GM21529 (cell line): Measurements from ENCODE around the gene SEMA3D.

Experiments
- ATAC-seq: cut with Tn5 transposase; IDR thresholded peaks from one replicate; pipeline ENCODE4 v1.9.1; 2021; ENCODE audit not compliant: unreplicated experiment

Gene SEMA3D

DNA sequence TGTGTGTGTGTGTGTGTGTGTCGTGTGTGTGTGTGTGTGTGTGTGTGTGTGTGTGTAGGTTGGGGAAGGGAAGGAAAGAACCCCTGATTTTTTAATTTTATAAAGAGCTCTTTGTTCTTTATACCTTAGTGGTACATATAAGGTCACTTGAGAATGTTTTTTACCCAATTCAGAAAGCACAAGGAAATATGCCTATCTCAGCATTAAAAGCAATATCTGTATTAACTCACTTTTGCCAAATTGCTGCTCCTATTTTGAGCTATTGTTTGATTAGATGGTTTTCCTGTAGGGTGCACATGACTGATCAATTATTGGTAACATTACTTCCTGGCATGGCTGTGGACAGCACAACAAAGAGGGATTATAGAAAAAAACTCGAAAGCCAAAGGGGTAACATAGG lies 60.5 kb downstream of the SEMA3D start:
- no peak for ATAC-seq

DNA sequence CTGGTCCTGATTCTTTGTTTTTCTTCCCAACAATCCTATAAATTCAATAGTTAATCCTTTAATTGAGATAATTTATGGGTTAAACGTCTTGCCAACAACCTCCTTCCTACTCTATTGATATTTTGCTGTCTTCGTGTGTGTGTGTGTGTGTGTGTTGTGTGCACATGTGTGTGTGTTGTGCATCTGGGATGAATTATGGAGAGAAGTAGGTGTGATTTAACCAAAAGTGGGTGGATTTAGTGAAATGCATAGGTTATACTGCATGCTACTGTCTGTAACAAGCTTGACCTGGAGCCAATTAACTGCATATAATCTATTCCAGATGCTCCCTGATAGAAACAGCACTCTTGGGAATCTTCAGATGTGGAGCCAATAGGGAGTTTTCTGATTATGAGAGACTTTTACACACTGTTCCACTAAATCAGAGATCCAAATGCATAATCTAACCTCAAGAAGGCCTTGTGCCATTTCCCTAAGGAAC lies 61.2 kb downstream of the SEMA3D start:
- ATAC-seq = no peak

DNA sequence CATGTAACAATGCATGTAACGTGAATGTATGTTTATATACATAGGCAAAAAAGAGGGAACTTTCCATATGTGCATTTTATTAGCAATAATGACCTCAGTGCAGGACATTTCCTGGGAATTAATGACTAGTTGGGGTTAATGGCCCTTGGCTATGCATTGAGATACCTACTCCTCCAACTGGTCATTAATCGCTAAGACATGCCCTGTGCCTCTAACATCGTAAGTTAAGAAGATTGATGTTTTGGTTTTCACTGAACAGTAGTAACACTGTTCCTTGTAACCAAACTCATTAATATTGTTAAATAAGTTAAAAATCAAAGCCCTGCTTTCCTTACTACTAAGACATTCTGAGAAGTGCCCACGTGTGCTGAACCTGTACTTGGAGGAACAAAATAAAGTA lies 61.7 kb downstream of the SEMA3D start:
- ATAC-seq = no peak

DNA sequence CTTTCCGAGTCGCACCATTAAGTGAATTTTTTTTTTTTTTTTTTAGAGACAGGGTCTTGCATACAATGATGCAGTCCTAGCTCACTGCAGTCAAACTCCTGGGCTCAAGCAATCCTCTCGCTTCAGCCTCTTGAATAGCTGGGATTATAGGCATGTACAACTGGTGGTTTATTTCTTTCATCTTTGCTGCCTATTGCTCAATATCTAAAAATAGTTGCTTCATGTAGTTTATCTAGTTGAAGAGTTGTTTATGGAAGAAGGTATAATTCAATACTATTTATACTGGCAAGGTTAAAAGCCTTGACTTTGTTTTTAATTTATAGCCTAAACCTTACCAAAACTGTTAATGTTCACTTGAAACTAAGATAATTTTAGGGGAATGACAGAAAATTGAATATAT lies 66.9 kb downstream of the SEMA3D start:
- ATAC-seq = no peak

DNA sequence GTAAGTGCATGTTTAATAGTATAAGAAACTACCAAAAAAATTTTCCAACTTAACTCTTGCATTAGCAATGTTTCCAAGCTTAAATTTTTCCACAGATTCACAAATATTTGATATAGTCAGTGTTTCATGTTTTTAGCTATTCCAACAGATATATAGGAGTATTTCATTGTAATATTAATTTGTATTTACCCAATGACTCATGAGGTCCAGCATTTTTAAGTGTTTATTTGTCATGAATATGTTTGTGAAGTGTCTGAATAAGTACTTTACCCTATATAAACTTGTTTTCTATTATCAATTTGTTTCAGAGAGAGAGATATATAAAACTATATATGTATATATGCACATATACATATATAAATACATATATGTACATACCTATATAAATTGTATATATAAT lies 71.0 kb downstream of the SEMA3D start:
- no peak for ATAC-seq

DNA sequence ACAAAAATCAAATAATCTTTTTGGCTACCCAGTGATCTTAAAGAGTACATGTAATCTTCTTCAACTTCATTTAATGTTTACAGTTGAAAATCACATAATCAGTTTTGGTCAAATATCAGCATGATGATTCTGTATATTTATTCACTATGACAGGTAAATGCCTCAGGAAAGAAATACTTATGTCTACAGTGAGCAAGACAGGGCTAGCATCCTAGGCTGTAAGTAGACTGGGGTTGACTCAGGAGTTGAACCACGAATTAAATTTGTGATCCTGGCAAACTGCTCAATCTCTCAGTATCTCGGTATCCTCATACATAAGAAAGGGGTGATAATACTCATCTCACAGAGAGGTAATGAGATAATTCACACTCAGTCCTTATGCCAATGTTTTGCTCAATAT lies 71.8 kb downstream of the SEMA3D start:
- no peak for ATAC-seq

DNA sequence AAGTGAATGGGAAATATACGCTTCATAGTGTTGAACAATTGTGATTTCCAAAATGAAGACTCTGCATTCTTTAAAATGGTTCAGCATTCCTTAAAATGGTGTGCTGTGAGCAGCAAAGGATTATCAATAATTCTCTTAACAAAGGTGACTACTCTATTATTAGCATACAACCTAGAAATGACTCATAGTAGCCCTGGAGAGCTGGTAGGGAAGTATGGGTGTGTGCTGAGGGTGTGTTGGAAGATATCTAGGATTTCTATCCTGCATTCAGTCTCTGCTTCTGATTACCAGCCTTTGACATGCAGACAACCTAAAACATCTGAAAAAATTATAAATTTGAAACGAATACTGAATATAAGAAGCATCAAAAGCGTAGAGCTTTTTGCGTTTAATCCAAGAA lies 72.5 kb downstream of the SEMA3D start:
- no peak for ATAC-seq

DNA sequence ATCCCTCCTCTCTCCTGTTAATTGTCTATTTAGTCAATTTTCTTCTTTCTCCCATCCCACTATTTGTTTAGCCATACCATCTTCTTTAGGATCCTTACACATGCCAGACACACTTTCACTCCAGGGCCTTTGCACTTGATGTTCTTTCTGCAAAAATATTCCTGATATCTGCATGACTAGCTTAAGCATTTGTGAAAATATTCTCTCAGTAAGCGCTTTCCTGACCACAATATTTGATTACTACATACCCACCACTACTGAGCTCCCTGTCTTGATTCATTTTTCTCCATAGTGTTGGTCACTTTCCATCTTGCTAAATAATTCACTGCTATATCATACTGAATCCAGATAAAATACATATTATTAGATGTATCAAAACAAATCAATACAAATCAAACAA lies 75.1 kb downstream of the SEMA3D start:
- no peak for ATAC-seq

DNA sequence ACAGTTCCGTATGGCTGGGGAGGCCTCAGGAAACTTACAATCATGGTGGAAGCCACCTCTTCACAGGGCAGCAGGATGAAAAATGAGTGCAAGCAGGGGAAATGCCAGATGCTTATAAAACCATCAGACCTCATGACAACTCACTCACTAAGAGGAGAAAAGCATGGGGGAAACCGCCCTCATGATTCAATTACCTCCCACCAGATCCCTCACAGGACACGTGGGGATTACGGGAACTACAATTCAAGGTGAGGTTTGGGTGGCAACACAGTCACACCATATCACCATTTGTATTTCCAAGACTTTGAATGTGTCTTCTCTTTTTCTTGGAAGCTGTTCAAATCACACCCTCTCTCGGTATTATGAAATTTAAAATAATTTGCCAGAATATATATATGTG lies 80.1 kb downstream of the SEMA3D start:
- no peak for ATAC-seq

DNA sequence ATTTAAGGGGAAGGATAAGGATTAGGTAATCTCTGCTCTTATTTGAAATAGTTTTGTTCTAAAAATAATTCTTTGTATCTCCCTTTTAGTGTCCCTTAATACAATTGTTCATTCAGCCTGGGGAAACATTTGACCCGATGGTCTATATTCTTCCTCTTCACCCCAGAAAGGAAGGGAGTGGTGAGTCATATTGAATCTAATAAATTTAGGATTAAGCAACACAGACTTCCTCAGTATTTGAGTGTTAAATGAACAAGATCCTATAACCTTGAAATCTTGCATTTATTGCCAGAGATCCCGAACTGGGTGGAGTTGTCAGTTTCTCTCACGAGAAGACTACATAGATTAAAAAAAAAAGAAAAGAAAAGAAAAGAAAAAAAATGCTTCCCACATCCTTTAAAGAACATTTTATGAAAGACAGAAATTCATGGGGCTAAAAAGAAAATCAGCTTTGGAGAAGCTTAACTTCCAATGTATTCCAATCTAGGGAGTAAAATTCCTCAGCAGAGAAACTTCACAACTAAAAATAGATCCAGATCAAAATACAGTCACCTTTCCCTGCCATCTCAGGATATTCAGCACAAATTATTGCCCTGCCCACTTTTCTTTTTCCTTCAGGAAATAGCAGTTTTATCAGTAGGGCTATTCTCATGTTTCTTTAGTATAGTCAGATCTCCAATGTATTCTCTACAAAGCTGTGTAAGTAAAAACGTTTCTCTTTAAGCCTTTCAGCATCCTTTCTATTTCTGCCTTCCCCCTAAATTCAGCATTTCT lies 82.2 kb downstream of the SEMA3D start:
- ATAC-seq = no peak

DNA sequence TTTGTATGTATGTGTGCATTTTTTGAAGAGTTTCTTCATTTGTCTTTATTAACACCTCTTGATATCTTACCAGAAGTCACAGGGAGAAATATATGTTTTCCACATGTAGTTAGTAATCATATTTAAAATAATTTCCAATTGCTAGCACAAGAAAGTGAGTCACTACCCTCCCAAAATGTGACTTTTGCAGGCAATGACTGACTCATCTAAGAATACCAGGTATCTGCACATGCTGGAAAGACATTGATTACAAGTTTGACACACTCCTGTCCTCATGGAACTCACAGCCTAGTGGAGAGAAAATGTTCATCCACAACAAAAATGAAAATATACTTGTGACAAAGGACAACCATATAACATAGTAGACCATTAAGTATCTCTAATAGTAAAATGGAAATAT lies 82.9 kb downstream of the SEMA3D start:
- ATAC-seq = no peak

DNA sequence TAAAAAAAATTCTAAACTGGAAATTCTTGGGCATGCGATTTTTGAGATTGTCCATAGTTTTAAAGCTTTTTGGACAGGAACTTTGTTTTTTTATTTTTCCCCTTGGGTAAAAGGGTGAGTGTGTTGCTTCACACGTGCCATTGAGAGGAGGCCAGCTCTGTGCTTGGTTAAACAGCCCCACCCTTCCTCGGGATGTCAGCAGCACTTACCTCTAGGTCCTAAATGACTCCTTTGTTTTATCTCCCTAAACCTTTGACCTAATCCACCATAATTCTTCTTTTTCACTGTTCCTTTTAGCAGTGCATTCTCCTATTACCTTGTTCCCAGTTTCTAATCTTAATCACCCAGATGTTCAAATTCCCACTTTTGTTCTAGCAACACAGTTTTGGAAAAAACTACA lies 83.5 kb downstream of the SEMA3D start:
- ATAC-seq = no peak

DNA sequence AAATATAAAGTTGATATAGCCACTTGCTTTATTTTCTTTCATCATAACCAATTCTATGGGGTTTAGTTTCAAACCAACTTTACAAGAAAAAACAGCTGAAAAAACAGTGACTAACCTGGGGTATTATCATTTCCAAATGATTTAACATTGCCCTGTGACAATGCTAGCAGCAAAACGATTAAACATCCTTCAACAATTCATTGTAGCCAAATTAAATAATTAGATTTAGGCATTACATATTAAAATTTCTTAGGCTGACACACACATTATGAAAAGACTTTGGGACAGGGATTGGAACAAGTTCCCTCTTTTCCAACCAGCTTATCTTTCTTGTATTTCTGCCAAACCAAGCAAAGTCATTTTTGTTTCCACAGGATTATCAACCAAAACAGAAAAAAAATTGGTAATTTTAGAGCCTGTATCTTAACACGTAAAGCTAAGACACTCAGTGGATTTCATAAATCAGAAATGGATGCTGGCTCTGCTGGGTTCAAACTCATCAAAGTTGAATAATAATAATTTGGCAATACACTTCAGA lies 84.0 kb downstream of the SEMA3D start:
- ATAC-seq = no peak

DNA sequence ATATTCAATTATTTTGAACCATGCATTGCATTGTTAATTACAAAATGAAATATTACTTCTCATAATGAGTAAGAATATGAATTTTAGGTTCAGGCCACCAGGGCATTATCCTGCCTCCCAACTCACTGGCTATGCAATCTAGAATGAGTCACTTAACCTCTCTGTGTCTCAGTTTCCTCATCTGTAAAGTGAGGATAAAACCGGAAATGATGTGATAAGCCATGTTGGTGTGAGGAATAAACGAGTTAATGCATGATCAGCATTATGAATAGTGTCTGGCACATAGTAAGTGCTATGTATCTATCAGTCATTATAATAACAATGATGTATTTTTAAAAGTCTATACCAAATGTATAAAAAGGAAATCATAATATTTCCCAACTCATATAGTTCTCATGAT lies 85.5 kb downstream of the SEMA3D start:
- no peak for ATAC-seq

DNA sequence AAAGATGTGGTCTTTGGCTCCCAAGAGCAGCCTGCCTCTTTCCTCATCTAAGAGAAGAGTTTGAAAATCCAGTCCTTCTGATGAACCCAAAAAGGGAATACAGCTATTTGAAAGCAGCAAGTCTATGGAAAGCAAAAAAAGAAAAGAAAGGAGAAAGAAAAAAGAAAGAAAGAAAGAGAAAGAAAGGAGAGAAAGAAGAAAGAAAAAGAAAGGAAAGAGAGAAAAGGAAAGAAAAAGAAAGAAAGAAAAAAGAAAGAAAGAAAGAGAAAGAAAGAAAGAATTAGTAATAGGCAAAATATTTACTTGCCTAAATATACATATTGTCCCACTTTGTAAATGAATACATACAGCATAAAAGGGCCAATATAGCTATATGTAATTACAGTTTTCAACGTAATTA lies 89.0 kb downstream of the SEMA3D start:
- ATAC-seq = no peak

DNA sequence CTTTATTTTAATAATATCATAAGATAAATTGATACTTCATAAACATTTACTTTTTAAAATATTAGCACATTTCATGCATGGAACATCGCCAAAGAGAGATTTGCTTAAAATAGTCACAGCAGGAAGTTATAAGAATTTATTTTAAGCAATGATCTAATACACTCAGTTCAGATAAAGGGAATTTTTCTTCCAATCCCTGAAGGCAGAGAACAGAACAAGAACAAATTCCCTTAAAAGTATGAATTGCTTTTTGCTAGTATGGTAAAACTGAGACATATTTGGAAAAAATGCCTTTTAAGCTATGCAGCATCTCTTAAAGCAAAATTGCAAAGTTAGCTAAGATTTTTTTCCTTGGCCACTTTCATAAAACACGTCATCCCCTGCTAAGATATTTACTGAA lies 91.0 kb downstream of the SEMA3D start:
- ATAC-seq = no peak

DNA sequence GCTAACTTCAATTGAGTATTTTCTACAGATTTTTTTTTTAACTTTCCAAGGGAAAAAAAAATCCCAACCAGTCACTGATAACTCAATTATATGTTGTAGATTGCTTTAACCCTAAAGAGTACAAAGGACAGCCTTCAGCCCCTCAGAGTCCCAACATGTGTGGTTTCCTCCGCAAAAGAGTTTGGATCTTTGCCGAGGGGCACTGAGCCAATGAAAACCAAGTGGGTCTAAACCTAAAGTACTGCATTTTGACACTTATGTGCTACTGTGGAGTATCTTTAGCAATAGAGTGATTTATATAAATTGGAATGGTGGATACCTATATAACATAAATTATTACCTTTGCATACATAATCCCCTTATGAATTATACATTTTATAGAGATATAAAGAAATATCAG lies 91.5 kb downstream of the SEMA3D start:
- no peak for ATAC-seq

DNA sequence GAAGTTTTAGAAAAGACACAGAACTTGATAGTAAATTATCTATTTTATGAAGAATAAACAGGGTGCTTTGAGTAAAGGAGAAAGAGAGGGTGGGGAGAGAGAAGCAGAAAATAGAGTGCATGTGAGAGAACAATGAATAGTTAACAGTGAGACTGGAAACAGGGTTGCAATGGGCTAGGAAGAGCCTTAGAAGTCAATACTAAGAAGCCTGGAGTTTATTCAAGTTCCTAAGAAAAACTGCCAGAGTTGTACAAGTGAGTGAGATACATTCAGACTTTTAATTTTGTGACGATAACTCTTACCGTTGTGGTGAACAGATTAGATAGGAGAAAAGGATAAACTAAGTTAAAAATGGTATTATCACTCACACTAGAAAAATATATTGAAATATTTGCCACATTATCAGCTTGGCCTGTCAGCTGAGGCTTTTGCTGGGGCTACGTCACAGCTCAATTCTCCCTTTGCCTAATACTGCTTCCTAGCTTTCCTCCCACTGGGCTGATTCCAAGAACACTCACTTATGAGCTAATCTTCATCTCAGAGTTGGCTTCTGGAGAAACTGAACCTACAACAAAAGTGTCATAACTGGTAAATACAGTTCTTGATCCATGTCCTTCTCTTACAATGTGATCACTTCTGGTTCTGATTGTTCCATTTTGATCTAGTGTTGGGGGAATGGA lies 92.7 kb downstream of the SEMA3D start:
- no peak for ATAC-seq

DNA sequence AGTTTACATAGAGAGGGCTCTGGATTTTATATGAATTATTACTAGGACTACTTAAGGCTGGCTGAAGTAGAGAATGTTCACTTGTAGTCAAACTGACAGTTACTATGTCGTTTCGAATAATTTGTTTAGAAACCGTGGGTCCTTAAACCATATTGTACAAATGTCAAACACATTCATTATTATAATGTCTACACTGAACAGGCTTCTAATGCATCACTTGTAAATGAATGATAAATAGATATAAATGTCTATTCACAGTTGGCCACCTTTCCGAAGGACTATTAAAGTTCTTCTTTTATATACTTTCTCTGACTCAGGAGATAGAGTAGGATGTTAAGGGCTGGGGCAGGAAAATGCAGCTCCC lies 95.3 kb downstream of the SEMA3D start:
- ATAC-seq = no peak

DNA sequence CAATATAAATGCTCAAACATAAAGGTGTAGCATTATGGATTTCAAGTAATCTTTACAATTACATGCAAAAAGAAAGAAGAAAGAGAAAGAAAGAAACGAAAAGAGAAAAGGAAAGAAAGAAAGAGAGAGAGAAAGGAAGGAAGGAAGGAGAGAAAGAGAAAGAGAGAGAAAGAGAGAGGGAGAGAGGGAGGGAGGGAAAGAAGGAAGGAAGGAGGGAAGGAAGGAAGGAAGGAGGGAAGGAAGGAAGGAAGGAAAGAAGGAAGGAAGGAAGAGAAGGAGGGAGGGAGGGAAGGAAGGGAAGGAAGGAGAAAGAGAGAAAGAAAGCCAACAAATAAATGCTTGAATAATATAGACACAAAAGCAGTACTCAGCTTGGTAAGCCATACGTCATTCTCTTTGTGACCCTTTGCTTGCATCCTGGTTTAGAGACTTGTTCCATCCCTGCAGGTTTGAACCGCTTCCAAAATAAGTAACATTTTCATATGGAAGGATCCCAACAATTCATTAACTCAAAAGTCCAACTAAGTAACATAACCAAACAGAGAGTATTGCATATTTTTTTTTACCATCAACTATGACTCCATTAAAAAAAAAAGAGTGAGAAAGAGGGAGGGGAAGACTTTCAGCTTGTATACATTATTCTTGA lies 95.8 kb downstream of the SEMA3D start:
- no peak for ATAC-seq

DNA sequence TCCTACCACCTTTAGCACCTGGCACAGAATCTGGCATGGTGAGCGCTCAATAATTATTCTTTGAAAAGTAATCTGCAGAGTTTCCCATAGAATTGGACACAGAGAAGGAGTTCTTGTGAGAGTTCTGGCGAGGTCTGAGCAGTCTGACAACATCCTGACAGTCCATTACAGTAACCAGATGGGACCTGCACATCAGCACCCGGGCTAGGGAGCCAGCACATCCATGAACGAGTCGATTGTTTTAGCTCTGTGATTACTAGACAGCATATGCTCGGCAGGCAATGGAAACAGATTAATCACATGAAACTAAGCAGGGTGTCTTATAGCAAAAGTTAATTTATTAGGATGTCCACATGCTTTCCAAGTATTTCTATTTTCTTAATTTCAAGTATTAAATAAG lies 96.7 kb downstream of the SEMA3D start:
- ATAC-seq = no peak

DNA sequence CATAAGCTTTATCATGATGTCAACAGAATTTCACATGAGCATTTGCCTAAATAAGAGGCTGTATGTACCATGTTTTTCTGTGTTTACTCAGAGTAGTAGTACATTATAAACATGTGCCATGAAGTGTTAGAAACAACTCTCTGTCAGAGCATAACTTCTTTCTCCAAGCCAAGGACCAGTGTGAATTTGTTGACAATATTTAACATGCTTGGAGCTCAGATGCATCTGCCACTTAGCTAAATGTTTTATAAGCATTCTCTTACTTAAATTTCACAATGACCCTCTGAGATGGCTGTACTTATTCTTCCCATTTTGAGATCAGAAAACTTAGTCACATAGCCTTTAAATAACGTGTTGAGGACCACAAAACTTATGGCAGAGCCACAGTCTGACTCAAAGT lies 105.0 kb downstream of the SEMA3D start:
- no peak for ATAC-seq
